ENCODE data around the gene EGFR. TPM values are rescaled to one million over a fixed set of nuclear protein-coding genes. Genes with fewer than 3 reads are reported as not detected.
"Not testable (repeated sequence)": the region's sequence is repeated elsewhere in the genome, so short reads cannot be mapped to it uniquely, and the experiment has no call there.

Gene EGFR
- total RNA-seq, 2 experiments from 2014 or later: not detected

DNA sequence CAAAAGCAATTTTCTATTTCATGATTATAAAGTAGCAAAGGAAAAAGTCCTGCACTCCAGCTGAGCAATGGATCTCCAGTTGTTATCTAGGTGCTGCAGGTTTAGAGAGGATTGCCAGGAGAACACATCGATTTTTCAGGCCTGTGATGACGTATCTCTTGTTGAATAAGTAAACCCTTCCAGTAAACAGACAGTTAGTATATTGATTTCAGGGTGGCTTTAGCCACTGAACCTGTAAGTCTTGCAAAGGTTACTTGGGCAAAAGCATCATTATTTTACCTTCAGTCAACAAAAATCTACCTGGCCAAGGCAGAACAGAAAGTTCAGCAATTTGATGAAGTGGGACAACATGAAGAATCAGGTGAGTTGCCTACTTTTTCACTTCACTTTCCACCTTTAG is 12.3 kb downstream of the EGFR start:
- no peak for DNase-seq
- ChIA-PET CTCF (no interaction called here), POLR2A (no interaction called here)
- intact Hi-C loops (cut with micrococcal nuclease): no loop called here
- peaks cover 11% of the 10 kb centered on the region for H3K27me3 Mint-ChIP-seq
- no peaks in the 10 kb centered on the region for H3K4me1 Mint-ChIP-seq (ENCODE audit: low read depth)
- H3K27ac Mint-ChIP-seq: no peak overlapping the region
- no peaks in the 10 kb centered on the region for H3K36me3 Mint-ChIP-seq
- H3K9me3 Mint-ChIP-seq: no peaks in the 10 kb centered on the region
- H3K4me3 Mint-ChIP-seq: no peak overlapping the region

DNA sequence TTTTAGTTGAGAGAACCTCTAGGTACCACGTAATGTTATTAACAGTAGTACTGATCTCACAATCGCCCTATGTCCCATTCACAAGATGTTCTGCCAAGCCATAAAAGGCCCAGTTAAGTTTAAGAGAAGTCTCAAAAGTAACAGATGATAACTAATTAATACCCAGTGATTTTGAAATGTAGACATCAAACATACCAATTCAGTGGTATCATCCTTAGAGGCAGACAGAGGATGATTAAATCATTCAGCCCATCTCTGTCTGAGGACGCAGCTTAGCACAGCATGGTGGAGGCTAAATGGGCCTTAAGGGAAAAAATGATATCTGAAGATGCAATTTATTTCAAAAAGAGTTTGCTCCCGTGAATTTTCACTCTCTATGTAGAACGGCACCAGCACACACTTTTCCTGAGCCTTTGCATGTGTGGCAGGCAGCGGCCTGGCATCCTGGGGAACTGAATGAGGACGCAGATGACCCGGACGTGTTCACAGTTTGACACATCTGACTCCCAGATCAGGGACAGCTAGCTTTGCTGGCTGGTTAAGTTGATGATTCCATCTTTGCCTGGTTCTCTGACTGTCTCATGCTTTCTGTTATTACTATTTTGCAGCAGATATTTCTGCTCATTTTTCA is 13.4 kb downstream of the EGFR start:
- Mint-ChIP-seq H3K36me3 (no peaks in the 10 kb centered on the region), H3K4me3 (no peak overlapping the region), H3K9me3 (no peaks in the 10 kb centered on the region), H3K27me3 (peaks cover 7% of the 10 kb centered on the region), H3K27ac (no peak overlapping the region), H3K4me1 (ENCODE audit: low read depth) (no peaks in the 10 kb centered on the region)
- no peak for DNase-seq
- CTCF ChIA-PET: no interaction called here
- intact Hi-C loops (cut with micrococcal nuclease): no loop called here
- POLR2A ChIA-PET: no interaction called here

DNA sequence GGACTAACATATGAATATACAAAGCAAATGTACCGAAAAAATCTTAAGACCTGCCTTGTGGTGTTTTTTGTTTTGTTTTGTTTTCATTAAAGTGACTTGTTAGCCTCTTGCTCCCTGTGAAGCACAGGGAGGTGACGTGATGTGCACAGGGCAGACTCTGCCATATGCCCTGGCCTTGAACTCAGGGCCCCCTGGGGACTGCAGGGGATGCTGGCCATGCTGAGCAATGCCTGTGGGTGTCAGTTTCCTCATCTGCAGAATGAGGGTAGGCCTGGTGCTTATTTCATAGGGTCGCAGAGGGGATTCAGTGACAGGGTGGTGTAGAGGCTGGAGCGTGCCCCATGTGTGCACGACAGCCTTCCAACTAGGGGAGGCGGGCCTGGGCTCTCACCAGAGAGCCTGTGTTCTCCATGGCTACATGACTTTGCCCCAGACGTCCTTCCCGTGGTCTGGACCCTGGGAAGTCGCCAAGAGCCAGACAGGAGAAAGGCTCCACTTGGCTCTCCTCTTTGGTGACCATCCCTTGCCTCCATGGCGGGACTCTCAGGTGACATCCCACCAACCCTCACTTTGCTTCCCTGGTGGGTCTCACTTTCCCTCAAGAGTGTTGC is 14.5 kb downstream of the EGFR start:
- Mint-ChIP-seq H3K9me3 (no peaks in the 10 kb centered on the region), H3K27ac (no peak overlapping the region), H3K36me3 (no peaks in the 10 kb centered on the region), H3K4me3 (no peak overlapping the region), H3K4me1 (ENCODE audit: low read depth) (no peaks in the 10 kb centered on the region), H3K27me3 (peaks cover 9% of the 10 kb centered on the region)
- intact Hi-C loops (cut with micrococcal nuclease): no loop called here
- CTCF ChIA-PET: no interaction called here
- POLR2A ChIA-PET: no interaction called here
- DNase-seq: no peak

GRCh38 chr7:55034776-55035175 is 16.0 kb downstream of the EGFR start:
- intact Hi-C loops (cut with micrococcal nuclease): no loop called here
- Mint-ChIP-seq H3K27ac (no peak overlapping the region), H3K4me3 (no peak overlapping the region), H3K36me3 (no peaks in the 10 kb centered on the region), H3K9me3 (no peaks in the 10 kb centered on the region), H3K4me1 (ENCODE audit: low read depth) (no peaks in the 10 kb centered on the region), H3K27me3 (peaks cover 12% of the 10 kb centered on the region)
- POLR2A ChIA-PET: no interaction called here
- CTCF ChIA-PET: no interaction called here
- no peak for DNase-seq

- H3K27ac Mint-ChIP-seq; POLR2A ChIA-PET; H3K27me3 Mint-ChIP-seq; intact Hi-C loops (cut with micrococcal nuclease); H3K4me3 Mint-ChIP-seq; H3K9me3 Mint-ChIP-seq; H3K4me1 Mint-ChIP-seq (ENCODE audit: low read depth); DNase-seq; CTCF ChIA-PET; H3K36me3 Mint-ChIP-seq: not testable (repeated sequence)
Observed at GRCh38 chr7:55035410-55035809, 16.6 kb downstream of the EGFR start.

DNA sequence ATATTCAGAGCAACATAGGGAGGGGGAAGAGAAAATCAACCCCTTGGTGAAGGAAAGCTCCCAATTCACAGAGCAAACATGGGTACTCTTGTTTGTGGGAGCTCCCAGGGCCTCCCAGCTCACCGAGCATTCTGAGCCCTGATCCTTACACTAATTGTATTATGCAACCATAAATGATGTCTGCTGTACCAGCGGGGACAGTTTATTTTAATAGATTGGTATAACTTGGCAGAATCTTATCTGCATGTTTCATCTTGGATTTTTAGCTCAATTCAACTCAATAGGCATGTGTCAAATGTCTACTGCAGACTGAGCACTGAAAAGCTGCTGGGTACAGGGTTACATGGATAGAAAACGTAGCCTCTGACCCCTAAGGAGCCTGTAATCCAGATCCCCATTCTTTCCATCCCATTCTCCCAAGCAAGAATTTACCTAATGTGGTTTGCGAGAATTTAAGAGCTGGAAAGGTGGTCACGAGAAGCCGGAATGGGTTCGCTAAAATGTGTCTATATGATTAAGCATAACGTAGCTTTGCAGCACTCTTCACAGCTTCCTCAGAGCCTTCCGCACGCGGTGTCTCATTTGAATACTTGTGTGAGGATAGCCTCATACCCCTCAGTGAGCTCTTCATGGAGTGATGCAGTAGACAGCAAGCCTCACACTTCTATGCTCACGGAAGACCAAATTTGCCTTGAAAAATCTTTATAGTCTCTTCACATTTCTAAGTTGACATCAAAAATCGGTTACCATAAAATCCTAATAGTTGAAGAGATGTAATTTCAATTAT is 18.3 kb downstream of the EGFR start:
- CTCF ChIA-PET: interaction anchor here (0.7 to 1.4 kb wide), 2 partner anchors 16 to 218 kb away, joined by 3 to 5 read pairs; no protein-coding TSS in a partner anchor
- intact Hi-C loops (cut with micrococcal nuclease): no loop called here

GRCh38 chr7:55043691-55044370 is 25.0 kb downstream of the EGFR start:
- intact Hi-C loops (cut with micrococcal nuclease): no loop called here
- DNase-seq: no peak
- no peak overlapping the region for H3K27ac Mint-ChIP-seq
- H3K4me1 Mint-ChIP-seq (ENCODE audit: low read depth): no peaks in the 10 kb centered on the region
- CTCF ChIA-PET: no interaction called here
- H3K9me3 Mint-ChIP-seq: no peaks in the 10 kb centered on the region
- peaks cover 3% of the 10 kb centered on the region for H3K27me3 Mint-ChIP-seq
- POLR2A ChIA-PET: no interaction called here
- H3K4me3 Mint-ChIP-seq: no peak overlapping the region
- H3K36me3 Mint-ChIP-seq: no peaks in the 10 kb centered on the region

More for the DNA sequence above, 18.3 kb downstream of the EGFR start:
- H3K27me3 Mint-ChIP-seq: peaks cover 10% of the 10 kb centered on the region
- H3K27ac Mint-ChIP-seq: no peak overlapping the region
- H3K9me3 Mint-ChIP-seq: no peaks in the 10 kb centered on the region
- H3K4me1 Mint-ChIP-seq (ENCODE audit: low read depth): no peaks in the 10 kb centered on the region
- DNase-seq: no peak
- POLR2A ChIA-PET: no interaction called here
- H3K4me3 Mint-ChIP-seq: no peak overlapping the region
- H3K36me3 Mint-ChIP-seq: no peaks in the 10 kb centered on the region

DNA sequence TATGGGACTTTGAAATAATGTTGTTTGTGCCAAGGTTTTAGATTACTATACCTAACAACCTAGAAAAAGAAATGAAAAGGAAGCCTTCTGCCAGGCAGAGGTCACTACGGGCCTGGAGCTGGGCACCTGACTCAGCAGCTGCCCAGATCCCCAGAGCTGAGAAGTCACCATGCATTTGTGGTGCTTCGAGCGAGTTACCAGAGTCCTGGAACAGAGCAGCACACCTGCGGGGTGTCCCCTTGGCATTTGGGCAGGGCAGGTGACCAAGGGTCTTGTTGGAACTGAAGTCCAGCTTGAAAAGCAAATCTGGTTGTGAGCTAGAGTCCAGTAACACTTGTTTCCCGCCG is 25.5 kb downstream of the EGFR start:
- no peaks in the 10 kb centered on the region for H3K9me3 Mint-ChIP-seq
- POLR2A ChIA-PET: no interaction called here
- no peak for DNase-seq
- CTCF ChIA-PET: interaction anchor here (0.9 kb wide), 1 partner anchor 211 kb away, joined by 3 read pairs; no protein-coding TSS in a partner anchor
- H3K36me3 Mint-ChIP-seq: no peaks in the 10 kb centered on the region
- intact Hi-C loops (cut with micrococcal nuclease): no loop called here
- H3K27ac Mint-ChIP-seq: no peak overlapping the region
- H3K4me3 Mint-ChIP-seq: no peak overlapping the region
- peaks cover 1% of the 10 kb centered on the region for H3K27me3 Mint-ChIP-seq
- no peaks in the 10 kb centered on the region for H3K4me1 Mint-ChIP-seq (ENCODE audit: low read depth)

DNA sequence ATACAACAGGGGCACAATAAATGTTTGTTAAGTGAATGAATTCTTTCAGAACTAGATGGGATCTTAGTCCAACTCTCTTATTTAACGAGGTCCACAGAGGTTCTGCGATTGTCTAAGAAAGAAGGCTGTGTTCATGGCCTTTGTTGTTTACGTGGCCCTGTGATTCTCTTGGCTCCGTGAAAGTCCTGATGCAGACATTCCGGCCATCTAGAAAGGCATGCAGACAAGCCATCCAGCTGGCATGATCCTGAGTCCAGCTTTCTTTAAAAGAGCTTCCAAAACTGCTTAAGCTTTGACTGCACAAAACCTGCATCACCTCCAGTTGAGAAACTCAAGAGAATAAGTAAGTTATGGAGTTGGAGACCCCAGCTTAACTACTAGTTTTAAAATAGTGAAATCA is 26.0 kb downstream of the EGFR start:
- H3K27ac Mint-ChIP-seq: no peak overlapping the region
- intact Hi-C loops (cut with micrococcal nuclease): no loop called here
- ChIA-PET CTCF (interaction anchor here (0.9 kb wide), 1 partner anchor 211 kb away, joined by 3 read pairs; no protein-coding TSS in a partner anchor), POLR2A (no interaction called here)
- no peak overlapping the region for H3K4me3 Mint-ChIP-seq
- DNase-seq: no peak
- no peaks in the 10 kb centered on the region for H3K27me3 Mint-ChIP-seq
- no peaks in the 10 kb centered on the region for H3K9me3 Mint-ChIP-seq
- no peaks in the 10 kb centered on the region for H3K4me1 Mint-ChIP-seq (ENCODE audit: low read depth)
- no peaks in the 10 kb centered on the region for H3K36me3 Mint-ChIP-seq

DNA sequence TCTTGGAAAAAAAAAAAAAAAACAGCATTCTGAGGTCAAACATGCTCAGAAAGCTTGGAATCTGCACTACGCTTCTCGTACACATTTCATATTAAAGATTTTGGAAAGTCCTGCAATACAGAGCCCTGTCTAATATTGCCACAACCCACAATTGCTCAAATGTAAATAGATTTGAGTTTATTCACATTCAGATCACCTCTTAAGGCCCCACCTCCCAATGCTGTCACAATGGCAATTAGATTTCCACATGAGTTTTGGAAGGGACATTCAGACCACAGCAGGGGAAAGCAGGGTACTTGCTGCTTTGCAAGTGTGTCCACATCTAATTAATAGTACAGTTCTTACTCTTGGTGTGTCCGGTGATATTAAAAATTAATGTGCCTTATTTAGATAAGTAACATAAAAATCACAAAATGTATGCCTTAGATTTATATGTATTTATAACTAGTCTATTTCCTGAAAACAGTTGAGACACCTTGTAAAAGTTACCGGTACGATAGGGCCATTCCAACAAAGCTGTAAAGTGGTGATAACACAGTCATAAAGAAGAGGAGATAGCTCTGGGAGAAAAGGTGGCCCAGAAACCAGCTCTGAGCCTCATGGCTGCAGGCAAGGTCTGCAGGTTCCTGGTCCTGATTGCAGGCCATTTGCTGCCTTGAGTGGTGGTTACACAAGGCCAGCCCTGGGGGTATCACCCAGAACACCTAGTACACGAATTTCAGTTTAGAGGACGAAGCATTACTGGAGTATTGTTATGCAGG is 27.9 kb downstream of the EGFR start:
- no peak overlapping the region for H3K27ac Mint-ChIP-seq

DNA sequence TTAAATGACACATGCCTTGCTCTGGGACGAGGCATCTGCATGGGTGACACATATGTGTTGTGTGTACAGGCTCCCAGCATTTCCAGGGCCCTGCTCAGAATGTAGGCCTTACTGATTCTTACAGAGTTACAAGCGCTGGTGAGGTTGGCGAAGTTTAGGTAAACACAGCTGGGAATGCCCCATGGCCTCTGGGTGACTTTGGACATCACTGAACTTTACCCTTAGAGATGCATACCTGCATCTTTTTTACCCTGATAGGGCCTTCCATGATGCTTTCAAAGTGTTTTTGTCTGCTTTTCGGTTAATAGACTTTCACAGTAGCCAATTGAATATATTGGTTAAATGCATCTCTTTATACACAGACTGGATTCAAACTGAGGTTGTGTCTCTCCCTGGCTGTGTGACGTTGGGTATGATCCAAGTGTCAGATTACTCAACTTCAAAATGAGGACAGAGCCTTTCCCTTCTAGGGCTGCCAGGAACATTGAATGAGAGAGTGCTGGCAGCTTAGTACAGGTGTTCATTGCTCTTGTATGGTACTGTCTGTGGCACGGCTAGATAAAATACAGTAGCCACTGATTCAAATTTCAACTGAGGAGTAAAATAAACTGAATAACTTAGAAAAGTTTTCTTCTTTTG is 29.5 kb downstream of the EGFR start:
- intact Hi-C loops (cut with micrococcal nuclease): no loop called here
- CTCF ChIA-PET: no interaction called here
- no peak overlapping the region for H3K4me3 Mint-ChIP-seq
- DNase-seq: no peak
- H3K27ac Mint-ChIP-seq: no peak overlapping the region
- H3K36me3 Mint-ChIP-seq: no peaks in the 10 kb centered on the region
- POLR2A ChIA-PET: no interaction called here
- no peaks in the 10 kb centered on the region for H3K27me3 Mint-ChIP-seq
- H3K9me3 Mint-ChIP-seq: no peaks in the 10 kb centered on the region
- H3K4me1 Mint-ChIP-seq (ENCODE audit: low read depth): no peaks in the 10 kb centered on the region

More for the DNA sequence above, 27.9 kb downstream of the EGFR start:
- Mint-ChIP-seq H3K9me3 (no peaks in the 10 kb centered on the region), H3K27me3 (no peaks in the 10 kb centered on the region), H3K36me3 (no peaks in the 10 kb centered on the region), H3K4me1 (ENCODE audit: low read depth) (no peaks in the 10 kb centered on the region), H3K4me3 (no peak overlapping the region)
- no peak for DNase-seq
- CTCF ChIA-PET: no interaction called here
- intact Hi-C loops (cut with micrococcal nuclease): no loop called here
- POLR2A ChIA-PET: interaction anchor here (1.1 kb wide), 1 partner anchor 45 kb away, joined by 3 read pairs; no protein-coding TSS in a partner anchor
